ENCODE data around the gene AZIN2.

The AZIN2 gene

GRCh38 chr1:33152685-33153432, 71.9 kb downstream of the AZIN2 start:
- DNase-seq (ENCODE audit: low read depth): no peak

GRCh38 chr1:33153650-33154049, 72.7 kb downstream of the AZIN2 start:
- DNase-seq (ENCODE audit: low read depth): no peak

- no peak for DNase-seq (ENCODE audit: low read depth)
These were observed 75.1 kb downstream of the AZIN2 start for GRCh38 chr1:33155877-33156538.

GRCh38 chr1:33157131-33157530, 76.2 kb downstream of the AZIN2 start:
- no peak for DNase-seq (ENCODE audit: low read depth)

GRCh38 chr1:33158366-33158765, 77.4 kb downstream of the AZIN2 start:
- DNase-seq (ENCODE audit: low read depth): no peak

- no peak for DNase-seq (ENCODE audit: low read depth)
These were observed 78.6 kb downstream of the AZIN2 start for GRCh38 chr1:33159577-33159976.

GRCh38 chr1:33161061-33161681, 80.2 kb downstream of the AZIN2 start:
- no peak for DNase-seq (ENCODE audit: low read depth)

GRCh38 chr1:33162141-33162540, 81.2 kb downstream of the AZIN2 start:
- no peak for DNase-seq (ENCODE audit: low read depth)

- DNase-seq (ENCODE audit: low read depth): peak; percentile 75
These were observed 82.9 kb downstream of the AZIN2 start for GRCh38 chr1:33163621-33164519.

- no peak for DNase-seq (ENCODE audit: low read depth)
These were observed 84.3 kb downstream of the AZIN2 start for GRCh38 chr1:33165209-33165608.

GRCh38 chr1:33165809-33166208, 84.9 kb downstream of the AZIN2 start:
- DNase-seq (ENCODE audit: low read depth): no peak

- peak; percentile 55 for DNase-seq (ENCODE audit: low read depth)
These were observed 86.9 kb downstream of the AZIN2 start for GRCh38 chr1:33167650-33168447.

GRCh38 chr1:33168556-33169289, 87.8 kb downstream of the AZIN2 start:
- no peak for DNase-seq (ENCODE audit: low read depth)

GRCh38 chr1:33169290-33170055, 88.5 kb downstream of the AZIN2 start:
- DNase-seq (ENCODE audit: low read depth): peak; percentile 36
